NAMALWA (cell line): ENCODE measurements around the gene HELQ.

ENCODE experiments used
- DNase-seq: peaks from one replicate; pipeline ENCODE4 v3.0.0-alpha.2; 2015; ENCODE audit warnings: low spot score

HELQ gene

GRCh38 chr4:83372931-83373330, 82.7 kb downstream of the HELQ start:
- DNase-seq: no peak

- no peak for DNase-seq
These were observed 83.7 kb downstream of the HELQ start for GRCh38 chr4:83371936-83372335.

DNA sequence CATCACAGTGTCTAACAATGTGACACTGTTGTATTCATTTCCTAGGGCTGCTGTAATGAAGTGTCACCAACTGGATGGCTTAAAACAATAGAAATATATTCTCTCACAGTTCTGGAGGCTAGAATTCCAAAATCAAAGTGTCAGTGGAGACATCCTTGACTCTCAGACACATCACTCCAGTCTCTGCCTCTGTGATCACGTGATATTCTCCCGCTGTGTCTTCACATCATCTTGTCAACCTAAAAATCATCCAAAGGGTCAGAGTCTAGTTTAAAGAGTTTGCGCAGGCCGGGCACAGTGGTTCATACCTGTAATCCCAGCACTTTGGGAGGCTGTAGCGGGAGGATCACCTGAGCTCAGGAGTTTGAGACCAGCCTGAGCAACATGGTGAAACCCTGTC, 84.4 kb downstream of the HELQ start:
- no peak for DNase-seq

- no peak for DNase-seq
These were observed 85.0 kb downstream of the HELQ start for GRCh38 chr4:83370640-83370906.

- no peak for DNase-seq
These were observed 85.6 kb downstream of the HELQ start for GRCh38 chr4:83369831-83370639.

GRCh38 chr4:83364312-83364711, 91.3 kb downstream of the HELQ start:
- no peak for DNase-seq

DNA sequence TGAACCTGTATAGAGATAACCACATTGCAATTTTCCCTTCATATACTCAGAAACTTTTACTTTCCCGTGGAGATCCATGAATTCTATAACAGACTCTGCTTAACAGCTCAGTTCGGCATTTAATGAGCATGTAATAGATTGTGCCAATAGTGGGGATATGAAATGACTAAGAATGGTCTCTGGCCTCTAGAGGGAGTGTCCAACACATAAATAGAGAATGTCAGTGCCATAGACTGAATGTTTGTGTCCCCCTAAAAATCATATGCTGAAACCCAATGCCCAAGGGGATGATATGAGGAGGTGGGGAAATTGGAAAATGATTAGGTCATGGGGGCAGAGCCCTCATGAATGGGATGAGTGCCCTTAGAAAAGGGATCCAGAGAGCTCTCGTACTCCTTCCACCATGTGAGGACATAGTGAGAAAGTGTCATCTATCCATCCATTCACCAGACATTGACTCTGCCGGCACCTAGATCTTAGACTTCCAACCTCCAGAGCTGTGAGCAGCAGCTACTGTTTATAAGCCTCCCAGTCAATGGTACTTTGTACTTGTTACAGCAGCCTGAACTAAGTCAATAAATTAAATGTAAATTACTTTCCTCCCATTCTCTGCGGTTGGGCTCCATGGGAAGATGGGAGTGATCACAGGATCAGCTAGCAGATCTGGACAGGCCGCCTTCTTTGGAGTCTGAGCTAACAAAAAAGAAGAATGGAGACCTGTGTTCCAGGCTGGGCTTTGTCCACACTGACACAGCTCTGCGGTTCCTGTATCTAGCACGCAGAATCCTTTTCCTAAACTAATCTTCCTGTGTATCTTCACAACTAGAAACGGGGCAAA, 92.9 kb downstream of the HELQ start:
- DNase-seq: peak; percentile 57

DNA sequence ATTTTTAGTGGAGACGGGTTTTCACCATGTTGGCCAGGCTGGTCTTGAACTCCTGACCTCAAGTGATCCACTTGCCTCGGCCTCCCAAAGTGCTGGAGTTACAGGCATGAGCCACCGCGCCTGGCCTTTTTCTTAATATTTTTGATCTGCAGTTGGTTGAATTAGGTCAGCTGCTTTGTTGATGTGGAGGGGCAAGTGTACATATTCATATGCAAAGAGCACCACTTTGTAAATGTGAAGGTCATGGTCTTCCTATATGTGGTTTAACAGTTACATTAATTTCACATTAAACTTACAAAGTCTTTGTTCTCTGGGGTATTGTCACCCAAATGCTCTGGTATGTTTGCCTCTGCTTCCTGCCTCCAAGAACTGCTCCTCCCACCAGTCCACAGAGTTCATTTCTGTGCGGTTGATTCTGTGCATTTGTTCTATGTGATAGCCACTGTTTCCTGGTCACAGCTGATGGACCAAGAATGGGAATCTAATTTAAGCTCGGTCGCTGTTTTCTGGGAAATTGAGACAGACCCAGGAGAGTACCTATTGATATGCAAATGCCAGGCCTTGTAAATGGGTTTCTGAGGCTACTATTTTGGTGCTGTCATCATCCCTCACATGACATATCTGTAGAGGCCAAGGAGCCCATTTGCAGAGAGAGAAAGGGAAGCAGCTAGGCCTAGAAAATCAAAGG, 94.1 kb downstream of the HELQ start:
- DNase-seq: no peak

- DNase-seq: no peak
These were observed 95.6 kb downstream of the HELQ start for GRCh38 chr4:83360018-83360417.

- no peak for DNase-seq
These were observed 97.2 kb downstream of the HELQ start for GRCh38 chr4:83358410-83358809.
